Measurements from ENCODE around the gene ANKRD40.

ANKRD40 gene

DNA sequence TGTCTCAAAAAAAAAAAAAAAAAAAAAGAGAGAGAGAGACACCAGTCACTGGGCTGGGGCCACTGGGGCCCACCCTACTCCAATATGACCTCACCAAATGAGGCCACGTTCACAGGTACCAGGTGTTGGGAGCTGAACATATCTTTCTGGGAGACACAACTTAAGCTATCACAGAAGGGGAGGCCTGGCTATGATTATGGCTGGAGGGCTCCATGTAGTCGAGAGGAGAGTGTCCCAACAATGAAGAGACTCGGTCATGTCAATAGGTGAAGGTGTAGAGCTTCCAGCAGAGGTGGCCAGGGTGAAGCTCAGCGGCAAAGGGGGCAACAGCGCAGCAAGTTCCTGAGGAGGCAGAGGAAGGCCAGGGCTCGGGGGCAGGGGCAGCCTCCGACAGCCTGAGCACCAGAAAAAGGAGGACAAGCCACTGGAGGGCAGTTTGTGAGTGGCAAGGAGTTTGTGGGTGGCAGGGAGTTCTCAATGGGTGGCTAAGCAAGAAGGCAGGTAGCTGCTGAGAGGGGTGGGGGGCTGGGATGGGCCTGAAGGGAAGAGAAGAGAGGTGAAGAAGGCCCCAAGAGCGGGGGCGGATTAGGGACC, 45.0 kb downstream of the ANKRD40 start:
- no peak overlapping the region for H3K4me3 ChIP-seq (ENCODE audit: low read length)
- H3K9ac ChIP-seq (ENCODE audit: low read length), result no peak overlapping the region
- no peak overlapping the region for H3K27ac ChIP-seq (ENCODE audit: low read length)
- peaks cover 13% of the 10 kb centered on the region for H3K4me1 ChIP-seq (ENCODE audit: low read length)
- no peak overlapping the region for H3K4me2 ChIP-seq (ENCODE audit: low read depth, low read length)
- H3F3A ChIP-seq (ENCODE audit: insufficient read depth, low read length), result no peaks in the 10 kb centered on the region
- no peaks in the 10 kb centered on the region for H3K79me2 ChIP-seq (ENCODE audit: low read length)
- no peaks in the 10 kb centered on the region for H3K9me3 ChIP-seq (replicated peaks; ENCODE audit: insufficient read depth, low read length)
- H3K9me2 ChIP-seq (replicated peaks; ENCODE audit: insufficient read depth, low read length), result no peaks in the 10 kb centered on the region
- no peak for DNase-seq
- TF ChIP-seq, protein P1, sequence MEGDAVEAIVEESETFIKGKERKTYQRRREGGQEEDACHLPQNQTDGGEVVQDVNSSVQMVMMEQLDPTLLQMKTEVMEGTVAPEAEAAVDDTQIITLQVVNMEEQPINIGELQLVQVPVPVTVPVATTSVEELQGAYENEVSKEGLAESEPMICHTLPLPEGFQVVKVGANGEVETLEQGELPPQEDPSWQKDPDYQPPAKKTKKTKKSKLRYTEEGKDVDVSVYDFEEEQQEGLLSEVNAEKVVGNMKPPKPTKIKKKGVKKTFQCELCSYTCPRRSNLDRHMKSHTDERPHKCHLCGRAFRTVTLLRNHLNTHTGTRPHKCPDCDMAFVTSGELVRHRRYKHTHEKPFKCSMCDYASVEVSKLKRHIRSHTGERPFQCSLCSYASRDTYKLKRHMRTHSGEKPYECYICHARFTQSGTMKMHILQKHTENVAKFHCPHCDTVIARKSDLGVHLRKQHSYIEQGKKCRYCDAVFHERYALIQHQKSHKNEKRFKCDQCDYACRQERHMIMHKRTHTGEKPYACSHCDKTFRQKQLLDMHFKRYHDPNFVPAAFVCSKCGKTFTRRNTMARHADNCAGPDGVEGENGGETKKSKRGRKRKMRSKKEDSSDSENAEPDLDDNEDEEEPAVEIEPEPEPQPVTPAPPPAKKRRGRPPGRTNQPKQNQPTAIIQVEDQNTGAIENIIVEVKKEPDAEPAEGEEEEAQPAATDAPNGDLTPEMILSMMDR (IDR thresholded peaks at IDR 0.05; ENCODE audit: low read length), result no peak
- TF ChIP-seq EZH2 (optimal IDR thresholded peaks at IDR 0.05; ENCODE audit: low read depth, low read length) (no peak), EZH2phosphoT487 (IDR thresholded peaks at IDR 0.05; ENCODE audit: low read length) (no peak)
- H2AFZ ChIP-seq (ENCODE audit: low read length), result no peak overlapping the region
- no peaks in the 10 kb centered on the region for H3K36me3 ChIP-seq (replicated peaks; ENCODE audit: insufficient read depth, low read length)
- no peaks in the 10 kb centered on the region for H3K27me3 ChIP-seq (replicated peaks; ENCODE audit: insufficient read depth, low read length)
- H4K20me1 ChIP-seq (ENCODE audit: insufficient read depth, low read length), result no peaks in the 10 kb centered on the region

DNA sequence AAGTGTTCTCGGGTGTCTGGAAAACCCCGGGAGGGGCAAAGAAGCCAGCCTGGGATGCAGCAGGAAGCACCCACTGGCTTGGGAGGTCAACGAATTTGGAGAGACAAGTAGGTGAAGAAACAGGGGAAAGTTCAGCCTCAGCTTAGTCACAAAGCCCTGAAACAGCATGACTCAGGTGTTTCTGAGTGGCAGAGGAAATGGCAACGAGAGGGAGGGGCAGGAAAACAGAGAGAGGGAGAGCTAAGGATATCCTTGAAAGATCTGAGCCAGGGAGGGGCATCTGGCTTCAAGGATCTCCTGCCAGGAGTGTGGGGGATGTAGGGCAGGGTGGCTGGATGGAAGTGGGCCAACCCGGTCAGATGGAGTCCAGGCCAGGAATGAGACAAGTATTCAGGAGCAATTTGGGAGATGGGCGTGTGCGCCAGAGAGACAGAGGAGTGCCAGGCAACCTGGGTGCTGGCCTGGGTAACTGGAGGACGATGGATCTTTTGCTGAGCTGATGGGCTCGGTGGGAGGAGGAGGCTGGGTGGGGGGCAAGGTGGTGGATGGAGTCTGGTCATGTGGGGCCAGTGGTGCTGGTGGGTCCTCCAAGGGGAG, 45.8 kb downstream of the ANKRD40 start:
- H3K9ac ChIP-seq (ENCODE audit: low read length), result no peak overlapping the region

DNA sequence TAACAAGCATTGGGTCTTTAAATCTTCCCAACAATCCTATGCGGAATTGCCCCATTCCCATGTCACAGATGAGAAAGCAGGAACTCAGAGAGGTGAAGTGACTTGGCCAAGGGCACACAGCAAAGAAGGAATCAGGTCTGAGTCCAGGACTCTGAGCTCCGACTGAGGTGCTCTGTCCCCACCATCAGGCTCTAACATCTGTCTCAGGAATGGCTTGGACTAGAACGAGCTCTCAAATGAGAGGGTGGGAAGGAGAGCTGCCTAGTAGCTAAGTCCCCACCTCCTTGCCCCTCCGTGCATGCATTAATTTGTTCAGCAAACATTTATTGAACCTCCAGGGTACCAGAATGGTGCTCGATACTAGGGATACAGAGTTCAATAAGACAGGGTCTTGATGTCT, 46.4 kb downstream of the ANKRD40 start:
- Histone ChIP-seq H2AFZ (ENCODE audit: low read length) (peak overlapping the region; percentile 39), H3K9me3 (replicated peaks; ENCODE audit: insufficient read depth, low read length) (no peaks in the 10 kb centered on the region), H3F3A (ENCODE audit: insufficient read depth, low read length) (no peaks in the 10 kb centered on the region), H4K20me1 (ENCODE audit: insufficient read depth, low read length) (no peaks in the 10 kb centered on the region), H3K9me2 (replicated peaks; ENCODE audit: insufficient read depth, low read length) (no peaks in the 10 kb centered on the region), H3K4me3 (ENCODE audit: low read length) (no peak overlapping the region), H3K9ac (ENCODE audit: low read length) (no peak overlapping the region), H3K79me2 (ENCODE audit: low read length) (no peaks in the 10 kb centered on the region), H3K4me2 (ENCODE audit: low read depth, low read length) (peak overlapping the region; percentile 19), H3K27me3 (replicated peaks; ENCODE audit: insufficient read depth, low read length) (no peaks in the 10 kb centered on the region), H3K36me3 (replicated peaks; ENCODE audit: insufficient read depth, low read length) (no peaks in the 10 kb centered on the region), H3K27ac (ENCODE audit: low read length) (no peak overlapping the region), H3K4me1 (ENCODE audit: low read length) (peaks cover 13% of the 10 kb centered on the region)
- TF ChIP-seq EZH2phosphoT487 (IDR thresholded peaks at IDR 0.05; ENCODE audit: low read length), result no peak
- TF ChIP-seq, protein P1 (IDR thresholded peaks at IDR 0.05; ENCODE audit: low read length), result no peak
- no peak for TF ChIP-seq EZH2 (optimal IDR thresholded peaks at IDR 0.05; ENCODE audit: low read depth, low read length)
- DNase-seq, result no peak

More for the DNA sequence above, 45.8 kb downstream of the ANKRD40 start:
- H3K36me3 ChIP-seq (replicated peaks; ENCODE audit: insufficient read depth, low read length), result no peaks in the 10 kb centered on the region
- H3K4me3 ChIP-seq (ENCODE audit: low read length), result no peak overlapping the region
- no peaks in the 10 kb centered on the region for H3K79me2 ChIP-seq (ENCODE audit: low read length)
- DNase-seq, result peak; percentile 54
- H3K4me1 ChIP-seq (ENCODE audit: low read length), result peaks cover 13% of the 10 kb centered on the region
- no peaks in the 10 kb centered on the region for H3F3A ChIP-seq (ENCODE audit: insufficient read depth, low read length)
- H3K9me2 ChIP-seq (replicated peaks; ENCODE audit: insufficient read depth, low read length), result no peaks in the 10 kb centered on the region
- peak overlapping the region; percentile 39 for H2AFZ ChIP-seq (ENCODE audit: low read length)
- H3K27me3 ChIP-seq (replicated peaks; ENCODE audit: insufficient read depth, low read length), result no peaks in the 10 kb centered on the region
- no peak overlapping the region for H3K27ac ChIP-seq (ENCODE audit: low read length)
- peak overlapping the region; percentile 19 for H3K4me2 ChIP-seq (ENCODE audit: low read depth, low read length)
- TF ChIP-seq, protein P1 (IDR thresholded peaks at IDR 0.05; ENCODE audit: low read length), result no peak
- TF ChIP-seq EZH2 (optimal IDR thresholded peaks at IDR 0.05; ENCODE audit: low read depth, low read length), result no peak
- no peaks in the 10 kb centered on the region for H3K9me3 ChIP-seq (replicated peaks; ENCODE audit: insufficient read depth, low read length)
- H4K20me1 ChIP-seq (ENCODE audit: insufficient read depth, low read length), result no peaks in the 10 kb centered on the region

Data from MM.1S (cell line).